CD14-positive monocyte (primary cell): Measurements from ENCODE around the gene TAS1R2. TPM values are rescaled to one million over a fixed set of nuclear protein-coding genes. Genes with fewer than 3 reads are reported as not detected.

Experiments used
- DNase-seq, 3 donors: peaks; one replicate each; pipeline ENCODE4 v3.0.0-alpha.2; 2011 to 2022
- H2AFZ ChIP-seq: 2 replicates; pipeline ENCODE4 v1.6.0; 2012; ENCODE audit warnings: mild to moderate bottlenecking, low read depth, low read length, inconsistent platforms; ENCODE audit not compliant: insufficient read depth, poor library complexity, severe bottlenecking
- H3K27ac ChIP-seq, 2 donors: 1 replicate in 1 of 2; 2 replicates in 1 of 2; pipeline ENCODE4 v1.5.1; 2012 to 2013; ENCODE audit warnings: low read length in 2 of 2, control low read depth in 1 of 2, inconsistent platforms in 1 of 2, low read depth in 1 of 2, mild to moderate bottlenecking in 1 of 2
- H3K27me3 ChIP-seq, 2 donors: one replicate each; pipeline versions ENCODE4 v1.6.0 to v1.6.1; 2011 to 2013; ENCODE audit warnings: low read length in 2 of 2; ENCODE audit not compliant: control insufficient read depth in 2 of 2, insufficient read depth in 2 of 2
- H3K36me3 ChIP-seq, 2 donors: replicated peaks in 1 of 2; 1 replicate in 1 of 2; 2 replicates in 1 of 2; pipeline versions ENCODE4 v1.5.1 to v1.6.1; 2012 to 2013; ENCODE audit warnings: low read length in 2 of 2, control low read depth in 1 of 2, inconsistent platforms in 1 of 2, mild to moderate bottlenecking in 1 of 2; ENCODE audit not compliant: insufficient read depth in 2 of 2, control insufficient read depth in 1 of 2
- H3K4me1 ChIP-seq, 2 donors: 1 replicate in 1 of 2; 2 replicates in 1 of 2; pipeline versions ENCODE4 v1.5.1 to v1.6.1; 2012 to 2013; ENCODE audit warnings: low read length in 2 of 2, control low read depth in 1 of 2, inconsistent platforms in 1 of 2, mild to moderate bottlenecking in 1 of 2, moderate library complexity in 1 of 2; ENCODE audit not compliant: insufficient read depth in 2 of 2, control insufficient read depth in 1 of 2
- H3K4me2 ChIP-seq: replicated peaks from 2 replicates; pipeline ENCODE3; 2012; ENCODE audit warnings: low read length, moderate library complexity, mild to moderate bottlenecking; ENCODE audit not compliant: poor library complexity, severe bottlenecking; ENCODE audit errors: extremely low read depth
- H3K4me3 ChIP-seq, 3 experiments: fragments of 200-600 bp in 1 of 3; sonication (generic) in 1 of 3; replicated peaks in 1 of 3; 1 replicate in 2 of 3; 2 replicates in 1 of 3; pipeline ENCODE4 v1.5.1; 2011 to 2013; ENCODE audit warnings: low read length in 3 of 3, mild to moderate bottlenecking in 3 of 3, control low read depth in 2 of 3, low read depth in 2 of 3, inconsistent platforms in 1 of 3, moderate library complexity in 1 of 3
- H3K79me2 ChIP-seq: 2 replicates; pipeline ENCODE4 v1.6.0; 2012; ENCODE audit warnings: mild to moderate bottlenecking, control low read depth, inconsistent platforms, low read length, moderate library complexity; ENCODE audit not compliant: insufficient read depth
- H3K9ac ChIP-seq: 2 replicates; pipeline ENCODE4 v1.6.0; 2017; ENCODE audit warnings: low read length, mild to moderate bottlenecking; ENCODE audit not compliant: insufficient read depth, poor library complexity, severe bottlenecking
- H3K9me3 ChIP-seq, 2 donors: replicated peaks in 1 of 2; 1 replicate in 1 of 2; 2 replicates in 1 of 2; pipeline versions ENCODE4 v1.5.1 to v1.6.1; 2012 to 2013; ENCODE audit warnings: low read length in 2 of 2, control low read depth in 1 of 2; ENCODE audit not compliant: control insufficient read depth in 1 of 2, insufficient read depth in 1 of 2
- H4K20me1 ChIP-seq: 2 replicates; pipeline ENCODE4 v1.6.0; 2012; ENCODE audit warnings: mild to moderate bottlenecking, low read length, control low read depth, moderate library complexity; ENCODE audit not compliant: insufficient read depth
- H3K27ac Mint-ChIP-seq, 7 donors: one replicate each; pipeline ENCODE4 v1.8.0; 2020; ENCODE audit warnings: mild to moderate bottlenecking in 7 of 7, mixed read lengths in 7 of 7, moderate library complexity in 6 of 7, inconsistent platforms in 2 of 7
- H3K27me3 Mint-ChIP-seq, 3 donors: one replicate each; pipeline ENCODE4 v1.8.0; 2021 to 2022; ENCODE audit warnings: low read depth in 3 of 3, mild to moderate bottlenecking in 3 of 3, mixed read lengths in 3 of 3, moderate library complexity in 3 of 3, inconsistent platforms in 1 of 3
- H3K36me3 Mint-ChIP-seq, 2 donors: one replicate each; pipeline ENCODE4 v1.8.0; 2020; ENCODE audit warnings: mixed read lengths in 2 of 2, inconsistent platforms in 1 of 2, mild to moderate bottlenecking in 1 of 2
- H3K4me1 Mint-ChIP-seq: one replicate; pipeline ENCODE4 v1.8.0; 2020; ENCODE audit warnings: mild to moderate bottlenecking, mixed read lengths
- H3K4me3 Mint-ChIP-seq, 2 donors: one replicate each; pipeline ENCODE4 v1.8.0; 2020; ENCODE audit warnings: mild to moderate bottlenecking in 2 of 2, mixed read lengths in 2 of 2, moderate library complexity in 1 of 2
- H3K9me3 Mint-ChIP-seq, 7 donors: one replicate each; pipeline ENCODE4 v1.8.0; 2020 to 2022; ENCODE audit warnings: mixed read lengths in 7 of 7, mild to moderate bottlenecking in 6 of 7, moderate library complexity in 6 of 7, inconsistent platforms in 2 of 7
- WGBS: methylation state at CpG from one replicate; pipeline ENCODE4 v1.1.5; 2013; ENCODE audit warnings: missing lambda C conversion rate; ENCODE audit not compliant: insufficient coverage; 5-methylcytosine and 5-hydroxymethylcytosine counted together
- intact Hi-C, 2 donors: fragments of 100-400 bp; cut with micrococcal nuclease; formaldehyde crosslinking; loops; one replicate each; pipeline versions ENCODE4 v1.15.0 to v1.15.1; 2023
- polyA plus RNA-seq, 3 donors: library from polyadenylated mRNA; depleted of rRNA in 1 of 3; unstranded in 2 of 3; stranded (reverse) in 1 of 3; fragments of 300-500 nt in 2 of 3; fragments of >200 nt in 1 of 3; fragmentation: Illumina TruSeq in 2 of 3; gene quantifications; 1 replicate in 2 of 3; 2 replicates in 1 of 3; pipeline ENCODE4 v1.2.3, GENCODE V29; 2012 to 2021
- TF ChIP-seq, protein P1 (sequence below): fragments of 200-600 bp; IDR thresholded peaks from one replicate; pipeline ENCODE4 v1.8.0; 2022; ENCODE audit warnings: antibody characterized with exemption, mild to moderate bottlenecking

Gene TAS1R2
- polyA plus RNA-seq, 3 donors = not detected

DNA sequence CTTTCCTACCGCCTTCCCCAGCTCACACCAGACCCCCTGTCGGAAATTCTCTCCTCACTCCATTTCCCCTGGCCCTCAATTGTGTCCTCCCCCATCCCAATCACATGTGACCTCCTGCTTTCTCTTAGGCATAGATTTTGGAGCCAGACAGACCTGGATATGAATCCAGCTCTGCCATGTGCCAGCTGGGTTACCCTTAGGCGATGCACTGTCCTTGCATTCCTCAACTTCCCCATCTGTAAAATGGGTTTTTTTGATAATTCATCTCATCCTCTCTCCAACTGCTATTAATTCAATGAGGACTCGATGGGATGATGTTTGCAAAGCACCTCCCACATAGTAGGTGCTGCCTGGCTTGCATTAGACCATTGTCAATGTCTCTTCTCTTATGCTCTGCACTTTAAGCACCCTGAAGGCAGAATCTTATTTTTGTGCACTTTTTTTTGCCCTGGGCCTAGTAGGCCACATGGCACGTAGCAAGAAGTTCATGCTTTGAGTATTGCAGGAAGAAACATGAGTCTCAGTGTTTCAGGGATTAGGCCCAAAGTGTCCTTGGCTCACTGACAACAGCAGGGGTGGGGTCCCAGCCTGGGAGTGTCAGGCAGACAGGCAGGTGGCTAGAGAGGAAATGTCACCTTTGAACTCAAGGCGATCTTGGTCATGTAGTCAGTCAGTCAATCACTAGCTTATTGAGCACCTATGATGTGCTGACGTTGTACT lies 47.6 kb downstream of the TAS1R2 start:
- Mint-ChIP-seq H3K27me3 (peaks cover 9 to 14% (median 12%) of the 10 kb centered on the region in 3 donors), H3K36me3 (no peaks in the 10 kb centered on the region), H3K9me3 (no peaks in the 10 kb centered on the region), H3K4me1 (no peaks in the 10 kb centered on the region), H3K4me3 (no peak overlapping the region), H3K27ac (peak overlapping the region in 1 of 7 donors; percentile 3)
- Histone ChIP-seq H4K20me1 (no peaks in the 10 kb centered on the region), H3K4me2 (no peak overlapping the region), H3K4me3 (no peak overlapping the region), H3K27ac (no peak overlapping the region), H3K9ac (no peak overlapping the region), H3K9me3 (no peaks in the 10 kb centered on the region), H3K4me1 (no peaks in the 10 kb centered on the region), H2AFZ (no peak overlapping the region), H3K79me2 (no peaks in the 10 kb centered on the region), H3K36me3 (no peaks in the 10 kb centered on the region), H3K27me3 (no peaks in the 10 kb centered on the region)
- intact Hi-C loops = no loop called here
- no peak for DNase-seq
- 84% methylated on average over 5 of the region's 7 CpGs for WGBS
- TF ChIP-seq, protein P1, sequence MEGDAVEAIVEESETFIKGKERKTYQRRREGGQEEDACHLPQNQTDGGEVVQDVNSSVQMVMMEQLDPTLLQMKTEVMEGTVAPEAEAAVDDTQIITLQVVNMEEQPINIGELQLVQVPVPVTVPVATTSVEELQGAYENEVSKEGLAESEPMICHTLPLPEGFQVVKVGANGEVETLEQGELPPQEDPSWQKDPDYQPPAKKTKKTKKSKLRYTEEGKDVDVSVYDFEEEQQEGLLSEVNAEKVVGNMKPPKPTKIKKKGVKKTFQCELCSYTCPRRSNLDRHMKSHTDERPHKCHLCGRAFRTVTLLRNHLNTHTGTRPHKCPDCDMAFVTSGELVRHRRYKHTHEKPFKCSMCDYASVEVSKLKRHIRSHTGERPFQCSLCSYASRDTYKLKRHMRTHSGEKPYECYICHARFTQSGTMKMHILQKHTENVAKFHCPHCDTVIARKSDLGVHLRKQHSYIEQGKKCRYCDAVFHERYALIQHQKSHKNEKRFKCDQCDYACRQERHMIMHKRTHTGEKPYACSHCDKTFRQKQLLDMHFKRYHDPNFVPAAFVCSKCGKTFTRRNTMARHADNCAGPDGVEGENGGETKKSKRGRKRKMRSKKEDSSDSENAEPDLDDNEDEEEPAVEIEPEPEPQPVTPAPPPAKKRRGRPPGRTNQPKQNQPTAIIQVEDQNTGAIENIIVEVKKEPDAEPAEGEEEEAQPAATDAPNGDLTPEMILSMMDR = no peak

DNA sequence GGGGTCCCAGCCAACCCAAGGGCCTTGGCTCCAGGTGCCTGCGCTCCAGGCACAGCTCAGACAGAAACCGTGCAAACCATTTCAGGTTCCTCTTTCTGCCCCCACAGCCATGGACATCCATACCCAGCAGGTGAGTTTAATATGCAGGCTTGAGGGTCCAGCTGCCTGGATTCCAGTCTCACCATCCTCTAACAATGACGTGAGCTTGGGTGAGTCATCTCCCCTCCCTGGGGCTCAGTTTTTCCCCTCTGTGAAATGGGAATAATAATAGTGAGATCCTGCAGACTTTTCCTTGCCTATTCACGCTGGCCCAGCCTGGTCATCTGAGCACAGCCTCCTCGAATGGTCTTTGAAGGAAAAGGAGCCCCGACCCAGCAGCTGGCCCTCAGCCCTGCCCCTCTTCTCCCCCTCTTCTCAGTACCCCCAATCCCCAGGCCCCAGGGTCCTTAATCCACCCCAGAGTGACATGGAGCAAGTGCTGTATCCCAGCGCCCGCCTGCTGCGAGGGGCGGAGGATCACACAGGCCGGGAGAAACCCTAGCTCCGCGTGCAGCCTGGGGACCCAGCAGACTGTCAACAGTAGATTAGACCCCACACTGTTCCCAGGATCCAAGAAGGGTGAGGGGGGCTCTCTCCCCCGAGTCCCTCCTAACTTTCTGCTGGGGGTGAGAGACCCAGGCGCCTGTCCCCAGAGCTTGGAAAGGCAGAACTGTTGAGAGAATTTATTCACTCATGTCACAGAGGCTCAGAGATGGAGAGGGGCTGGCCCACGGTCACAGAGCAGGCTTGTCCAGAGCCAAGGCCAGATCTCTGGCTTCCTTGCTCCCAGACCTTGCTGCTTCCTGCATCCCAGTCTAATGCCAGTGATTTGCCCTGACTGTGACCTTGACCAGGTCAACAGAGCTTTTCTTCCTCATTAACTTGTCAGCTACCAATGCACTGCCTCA lies 49.2 kb downstream of the TAS1R2 start:
- TF ChIP-seq, protein P1 = no peak
- no peaks in the 10 kb centered on the region for H3K4me1 Mint-ChIP-seq
- H3K36me3 Mint-ChIP-seq = no peaks in the 10 kb centered on the region
- H3K9me3 ChIP-seq = no peaks in the 10 kb centered on the region
- H2AFZ ChIP-seq = no peak overlapping the region
- no peaks in the 10 kb centered on the region for H3K79me2 ChIP-seq
- H3K4me1 ChIP-seq = no peaks in the 10 kb centered on the region
- 72% methylated on average over 5 of the region's 16 CpGs for WGBS
- no peak overlapping the region for H3K4me3 Mint-ChIP-seq
- H3K4me3 ChIP-seq = no peak overlapping the region
- peaks cover 6 to 19% (median 14%) of the 10 kb centered on the region in 3 donors for H3K27me3 Mint-ChIP-seq
- no peaks in the 10 kb centered on the region for H4K20me1 ChIP-seq
- H3K9me3 Mint-ChIP-seq = no peaks in the 10 kb centered on the region
- no peak overlapping the region for H3K27ac ChIP-seq
- H3K9ac ChIP-seq = no peak overlapping the region
- intact Hi-C loops = no loop called here
- no peak for DNase-seq
- no peak overlapping the region for H3K27ac Mint-ChIP-seq
- H3K27me3 ChIP-seq = no peaks in the 10 kb centered on the region
- H3K4me2 ChIP-seq = no peak overlapping the region
- H3K36me3 ChIP-seq = no peaks in the 10 kb centered on the region
